Stomach (tissue), 9 donors: Measurements from ENCODE around the gene ERBB4. TPM values are rescaled to one million over a fixed set of nuclear protein-coding genes. Genes with fewer than 3 reads are reported as not detected.

Experiments used
- DNase-seq, 2 donors: peaks; one replicate each; pipeline versions ENCODE4 v3.0.0 to v3.0.0-alpha.2; 2013 to 2019
- H3K27ac ChIP-seq, 5 donors: fragments of 200-600 bp in 4 of 5; sonication (generic) in 4 of 5; one replicate each; pipeline ENCODE4 v1.5.1; 2013 to 2019; ENCODE audit warnings: mild to moderate bottlenecking in 1 of 5, moderate library complexity in 1 of 5
- H3K27me3 ChIP-seq, 3 donors: fragments of 200-600 bp; sonication (generic); one replicate each; pipeline ENCODE4 v1.5.1; 2017 to 2019; ENCODE audit warnings: mixed run types in 1 of 3
- H3K36me3 ChIP-seq, 4 donors: fragments of 200-600 bp; sonication (generic); 1 replicate in 3 of 4; 2 replicates in 1 of 4; pipeline ENCODE4 v1.5.1; 2016 to 2019
- H3K4me1 ChIP-seq, 4 donors: fragments of 200-600 bp; sonication (generic); one replicate each; pipeline ENCODE4 v1.5.1; 2016 to 2019
- H3K4me3 ChIP-seq, 4 donors: fragments of 200-600 bp; sonication (generic) in 3 of 4; one replicate each; pipeline ENCODE4 v1.5.1; 2016 to 2019; ENCODE audit warnings: mild to moderate bottlenecking in 1 of 4
- H3K9me3 ChIP-seq, 4 donors: fragments of 200-600 bp; sonication (generic); one replicate each; pipeline ENCODE4 v1.5.1; 2016 to 2019
- CTCF ChIP-seq, 7 experiments: fragments of 450-650 bp in 4 of 7; fragments of 200-600 bp in 3 of 7; sonication (generic) in 3 of 7; IDR thresholded peaks; one replicate each; pipeline ENCODE4 v1.5.1; 2016 to 2019; ENCODE audit warnings: antibody characterized with exemption in 7 of 7, control low read depth in 2 of 7, mild to moderate bottlenecking in 1 of 7
- EP300 ChIP-seq: sonication (generic); formaldehyde crosslinking; IDR thresholded peaks from one replicate; pipeline ENCODE4 v1.6.1; 2017; ENCODE audit warnings: antibody characterized with exemption
- POLR2A ChIP-seq, 4 donors: fragments of 450-650 bp; IDR thresholded peaks; one replicate each; pipeline ENCODE4 v1.6.1; 2016; ENCODE audit warnings: antibody characterized with exemption in 4 of 4, control low read depth in 2 of 4, mild to moderate bottlenecking in 1 of 4, moderate library complexity in 1 of 4
- POLR2AphosphoS5 ChIP-seq, 3 donors: sonication (generic); formaldehyde crosslinking; IDR thresholded peaks; one replicate each; pipeline ENCODE4 v1.6.1; 2016; ENCODE audit warnings: antibody characterized with exemption in 3 of 3
- WGBS, 5 donors: extraction: QIAGEN DNeasy Blood & Tissue Kit in 3 of 5; methylation state at CpG; one replicate each; pipeline versions ENCODE4 v1.1.5 to v1.1.7; 2013 to 2018; 5-methylcytosine and 5-hydroxymethylcytosine counted together
- intact Hi-C: fragments of 100-400 bp; cut with DNase I; formaldehyde crosslinking; loops from one replicate; pipeline ENCODE4 v1.15.1; 2023; ENCODE audit warnings: low total_unique reads
- polyA plus RNA-seq, 3 donors: library from polyadenylated mRNA; stranded (reverse); fragments of 200-250 nt; gene quantifications; one replicate each; pipeline ENCODE4 v1.2.3, GENCODE V29; 2013
- total RNA-seq, 5 donors: library from RNA; depleted of rRNA; stranded (reverse); fragments of >200 nt; gene quantifications; one replicate each; pipeline versions ENCODE4 v1.1.0 to v1.2.3, GENCODE V29; 2014 to 2016
- donor health status: healthy with polysubstance abuse.
- donor health status: Bipolar disorder and iron deficiency.
- donor health status: healthy.

Gene ERBB4
- total and polyA plus RNA-seq, 8 donors: 0.12 to 2.5 (median 0.45) TPM; not detected in 1

DNA sequence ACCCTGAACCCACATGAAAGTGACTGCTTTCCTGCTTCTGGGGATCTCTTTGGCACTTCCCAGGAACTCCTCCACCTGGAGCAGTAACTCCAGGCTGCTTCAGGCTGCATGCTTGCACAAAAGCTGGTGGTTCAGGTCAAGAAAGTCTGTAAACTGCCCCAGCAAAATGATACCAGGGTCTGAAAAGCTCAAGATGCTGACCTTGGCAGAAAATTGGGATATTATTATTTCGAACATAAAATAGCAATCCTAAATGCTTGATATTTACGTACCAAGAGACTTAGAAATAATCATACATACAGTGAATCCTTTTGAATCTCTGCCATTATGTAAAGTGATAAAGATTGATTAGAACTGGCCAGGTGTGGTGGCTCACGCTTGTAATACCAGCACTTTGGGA is 674.3 kb downstream of the ERBB4 start:
- H3K4me1 ChIP-seq: no peaks in the 10 kb centered on the region
- intact Hi-C loops: no loop called here
- no peak overlapping the region for H3K27ac ChIP-seq
- H3K36me3 ChIP-seq: no peaks in the 10 kb centered on the region
- no peak overlapping the region for H3K4me3 ChIP-seq
- TF ChIP-seq POLR2A (IDR thresholded peaks at IDR 0.05) (no peak), EP300 (no peak), CTCF (IDR thresholded peaks at IDR 0.05) (no peak), POLR2AphosphoS5 (IDR thresholded peaks at IDR 0.05) (no peak)
- WGBS, 5 donors: 80 to 96% (median 91%) methylated on average over 3 of the region's 3 CpGs
- H3K9me3 ChIP-seq: peaks cover 0 to 8% (median 2%) of the 10 kb centered on the region in 4 donors
- DNase-seq: no peak
- H3K27me3 ChIP-seq: no peaks in the 10 kb centered on the region

DNA sequence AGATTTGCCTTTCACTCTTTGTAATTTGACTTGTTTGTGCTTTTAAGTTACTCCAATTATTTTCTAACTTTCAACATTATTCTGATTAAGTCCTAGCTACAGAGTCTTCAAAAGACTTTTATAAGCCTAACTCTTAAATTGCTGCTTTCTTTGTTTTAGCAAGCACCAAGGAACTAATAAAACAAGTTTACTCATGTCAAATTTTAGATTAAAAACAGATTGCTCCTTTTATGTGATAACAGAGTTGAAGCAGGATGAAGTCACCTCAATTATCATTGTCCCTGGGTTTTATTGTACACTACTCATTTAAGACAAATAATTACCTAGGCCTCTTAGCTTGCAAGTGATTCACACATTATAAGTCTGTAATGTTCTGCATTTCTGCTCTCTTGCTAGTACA is 678.4 kb downstream of the ERBB4 start:
- TF ChIP-seq POLR2A (IDR thresholded peaks at IDR 0.05) (no peak), CTCF (IDR thresholded peaks at IDR 0.05) (no peak), EP300 (no peak), POLR2AphosphoS5 (IDR thresholded peaks at IDR 0.05) (no peak)
- intact Hi-C loops: no loop called here

GRCh38 chr2:211854832-211855231 is 683.8 kb downstream of the ERBB4 start:
- Histone ChIP-seq H3K36me3 (no peaks in the 10 kb centered on the region), H3K27me3 (no peaks in the 10 kb centered on the region), H3K9me3 (no peaks in the 10 kb centered on the region), H3K4me3 (no peak overlapping the region), H3K27ac (no peak overlapping the region), H3K4me1 (no peaks in the 10 kb centered on the region)
- TF ChIP-seq EP300: no peak
- TF ChIP-seq CTCF (IDR thresholded peaks at IDR 0.05): no peak
- TF ChIP-seq POLR2A (IDR thresholded peaks at IDR 0.05): no peak
- TF ChIP-seq POLR2AphosphoS5 (IDR thresholded peaks at IDR 0.05): no peak
- 89 to 98% (median 93%) methylated on average over 3 of the region's 3 CpGs for WGBS, 5 donors
- no peak for DNase-seq
- intact Hi-C loops: no loop called here

More for the DNA sequence above, 678.4 kb downstream of the ERBB4 start:
- no peak overlapping the region for H3K27ac ChIP-seq
- no peaks in the 10 kb centered on the region for H3K36me3 ChIP-seq
- peaks cover 0 to 8% (median 2%) of the 10 kb centered on the region in 4 donors for H3K9me3 ChIP-seq
- no peaks in the 10 kb centered on the region for H3K4me1 ChIP-seq
- DNase-seq: no peak
- no peak overlapping the region for H3K4me3 ChIP-seq
- H3K27me3 ChIP-seq: no peaks in the 10 kb centered on the region

GRCh38 chr2:211846714-211847113 is 691.9 kb downstream of the ERBB4 start:
- no peak for DNase-seq
- no peaks in the 10 kb centered on the region for H3K9me3 ChIP-seq
- no peak overlapping the region for H3K4me3 ChIP-seq
- no peak overlapping the region for H3K27ac ChIP-seq
- no peaks in the 10 kb centered on the region for H3K36me3 ChIP-seq
- 64 to 86% (median 82%) methylated on average over 1 of the region's 1 CpG for WGBS, 5 donors
- no peaks in the 10 kb centered on the region for H3K27me3 ChIP-seq
- H3K4me1 ChIP-seq: no peaks in the 10 kb centered on the region
- intact Hi-C loops: no loop called here
- TF ChIP-seq CTCF (IDR thresholded peaks at IDR 0.05) (no peak), POLR2A (IDR thresholded peaks at IDR 0.05) (no peak), EP300 (no peak), POLR2AphosphoS5 (IDR thresholded peaks at IDR 0.05) (no peak)
